A673 (cell line): ENCODE data around the gene NEDD4L.

Experiments
- EZH2 ChIP-seq: fragments of 200-600 bp; sonication (generic); IDR thresholded peaks from 2 replicates; pipeline ENCODE4 v1.6.1; 2017; ENCODE audit warnings: borderline replicate concordance, low read depth, mild to moderate bottlenecking, mixed read lengths, antibody characterized with exemption, low read length; ENCODE audit not compliant: poor library complexity, severe bottlenecking
- TF ChIP-seq, protein P1 (sequence below): fragments of 300-800, 200-600 bp; sonication (generic); conservative IDR thresholded peaks from 2 replicates; pipeline ENCODE4 v1.5.1; 2017; ENCODE audit warnings: low read depth, mild to moderate bottlenecking, antibody characterized with exemption, low read length, moderate library complexity, mixed read lengths

DNA sequence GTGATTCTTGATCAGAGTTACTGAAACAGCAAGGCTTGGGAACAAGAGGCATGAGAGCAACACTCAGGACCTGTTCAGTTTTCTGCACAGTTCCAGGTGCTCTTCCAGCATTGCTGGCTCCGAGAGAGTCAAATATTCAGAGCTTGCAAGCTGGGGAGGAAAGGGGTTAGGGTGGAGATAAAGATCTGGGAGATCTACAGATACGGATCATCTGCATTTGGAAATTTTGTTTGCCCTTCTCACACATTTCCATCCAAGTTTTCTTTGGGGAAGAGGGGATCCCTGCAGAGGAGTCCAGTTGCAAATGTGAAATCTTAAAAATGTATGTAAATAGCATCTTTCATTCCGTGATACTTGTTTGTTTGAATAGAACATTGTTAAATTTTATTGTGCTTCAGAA, 108.2 kb downstream of the NEDD4L start:
- TF ChIP-seq, protein P1, sequence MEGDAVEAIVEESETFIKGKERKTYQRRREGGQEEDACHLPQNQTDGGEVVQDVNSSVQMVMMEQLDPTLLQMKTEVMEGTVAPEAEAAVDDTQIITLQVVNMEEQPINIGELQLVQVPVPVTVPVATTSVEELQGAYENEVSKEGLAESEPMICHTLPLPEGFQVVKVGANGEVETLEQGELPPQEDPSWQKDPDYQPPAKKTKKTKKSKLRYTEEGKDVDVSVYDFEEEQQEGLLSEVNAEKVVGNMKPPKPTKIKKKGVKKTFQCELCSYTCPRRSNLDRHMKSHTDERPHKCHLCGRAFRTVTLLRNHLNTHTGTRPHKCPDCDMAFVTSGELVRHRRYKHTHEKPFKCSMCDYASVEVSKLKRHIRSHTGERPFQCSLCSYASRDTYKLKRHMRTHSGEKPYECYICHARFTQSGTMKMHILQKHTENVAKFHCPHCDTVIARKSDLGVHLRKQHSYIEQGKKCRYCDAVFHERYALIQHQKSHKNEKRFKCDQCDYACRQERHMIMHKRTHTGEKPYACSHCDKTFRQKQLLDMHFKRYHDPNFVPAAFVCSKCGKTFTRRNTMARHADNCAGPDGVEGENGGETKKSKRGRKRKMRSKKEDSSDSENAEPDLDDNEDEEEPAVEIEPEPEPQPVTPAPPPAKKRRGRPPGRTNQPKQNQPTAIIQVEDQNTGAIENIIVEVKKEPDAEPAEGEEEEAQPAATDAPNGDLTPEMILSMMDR = no peak
- no peak for TF ChIP-seq EZH2
